ENCODE measurements around the gene KRTAP10-8.
"Not testable (repeated sequence)": the region's sequence is repeated elsewhere in the genome, so short reads cannot be mapped to it uniquely, and the experiment has no call there.

Gene KRTAP10-8

DNA sequence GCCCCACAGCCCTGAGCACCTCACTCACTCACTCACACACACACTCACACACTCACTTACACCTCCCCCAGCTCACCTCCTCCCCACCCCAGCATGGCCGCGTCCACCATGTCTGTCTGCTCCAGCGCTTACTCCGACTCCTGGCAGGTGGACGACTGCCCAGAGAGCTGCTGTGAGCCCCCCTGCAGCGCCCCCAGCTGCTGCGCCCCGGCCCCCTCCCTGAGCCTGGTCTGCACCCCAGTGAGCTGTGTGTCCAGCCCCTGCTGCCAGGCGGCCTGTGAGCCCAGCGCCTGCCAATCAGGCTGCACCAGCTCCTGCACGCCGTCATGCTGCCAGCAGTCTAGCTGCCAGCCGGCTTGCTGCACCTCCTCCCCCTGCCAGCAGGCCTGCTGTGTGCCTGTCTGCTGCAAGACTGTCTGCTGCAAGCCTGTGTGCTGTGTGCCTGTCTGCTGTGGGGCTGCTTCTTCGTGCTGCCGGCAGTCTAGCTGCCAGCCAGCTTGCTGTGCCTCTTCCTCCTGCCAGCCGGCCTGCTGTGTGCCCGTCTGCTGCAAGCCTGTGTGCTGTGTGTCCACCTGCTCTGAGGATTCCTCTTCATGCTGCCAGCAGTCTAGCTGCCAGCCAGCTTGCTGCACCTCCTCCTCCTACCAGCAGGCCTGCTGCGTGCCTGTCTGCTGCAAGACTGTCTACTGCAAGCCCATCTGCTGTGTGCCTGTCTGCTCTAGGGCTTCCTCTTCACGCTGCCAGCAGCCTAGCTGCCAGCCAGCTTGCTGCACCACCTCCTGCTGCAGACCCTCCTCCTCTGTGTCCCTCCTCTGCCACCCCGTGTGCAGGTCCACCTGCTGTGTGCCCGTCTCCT is 34.7 kb downstream of the KRTAP10-8 start, which contains the start of gene KRTAP10-11:
TSS of gene KRTAP10-11 (plus strand) at position 49 of the 856 bp plus-strand sequence. CDS start at position 94, 45 bp downstream.
- not testable (repeated sequence) for DNase-seq (ENCODE audit: low spot score)

GRCh38 chr21:44647222-44647552 is 35.3 kb downstream of the KRTAP10-8 start:
- no peak for DNase-seq (ENCODE audit: low spot score)

GRCh38 chr21:44648557-44649311 is 36.9 kb downstream of the KRTAP10-8 start:
- no peak for DNase-seq (ENCODE audit: low spot score)

DNA sequence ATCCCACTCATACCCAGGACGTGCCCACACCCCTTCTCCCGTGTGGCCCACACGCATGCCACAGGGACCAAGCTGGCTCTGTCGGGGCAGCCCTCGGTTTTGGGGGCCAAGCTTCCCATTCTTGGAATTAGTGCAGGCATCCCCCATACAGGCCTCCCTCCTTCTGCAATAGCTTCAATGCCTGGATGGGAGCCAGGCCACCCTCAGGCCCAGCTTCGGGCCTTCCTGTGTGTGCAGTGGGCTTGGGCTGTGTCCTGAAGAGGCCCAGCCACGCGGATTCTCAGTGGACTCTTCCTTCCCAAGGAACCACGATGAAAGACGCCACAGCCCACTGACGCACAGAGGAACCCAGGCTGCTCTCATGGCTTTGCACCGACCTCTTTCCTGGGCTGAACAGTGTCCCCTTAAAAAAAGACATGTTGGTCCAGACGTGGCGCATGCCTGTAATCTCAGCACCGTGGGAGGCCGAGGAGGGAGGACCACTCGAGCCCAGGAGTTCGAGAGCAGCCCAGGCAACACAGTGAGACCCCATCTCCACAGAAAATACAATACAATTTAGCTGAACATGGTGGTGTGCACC is 37.7 kb downstream of the KRTAP10-8 start:
- no peak for DNase-seq (ENCODE audit: low spot score)

DNA sequence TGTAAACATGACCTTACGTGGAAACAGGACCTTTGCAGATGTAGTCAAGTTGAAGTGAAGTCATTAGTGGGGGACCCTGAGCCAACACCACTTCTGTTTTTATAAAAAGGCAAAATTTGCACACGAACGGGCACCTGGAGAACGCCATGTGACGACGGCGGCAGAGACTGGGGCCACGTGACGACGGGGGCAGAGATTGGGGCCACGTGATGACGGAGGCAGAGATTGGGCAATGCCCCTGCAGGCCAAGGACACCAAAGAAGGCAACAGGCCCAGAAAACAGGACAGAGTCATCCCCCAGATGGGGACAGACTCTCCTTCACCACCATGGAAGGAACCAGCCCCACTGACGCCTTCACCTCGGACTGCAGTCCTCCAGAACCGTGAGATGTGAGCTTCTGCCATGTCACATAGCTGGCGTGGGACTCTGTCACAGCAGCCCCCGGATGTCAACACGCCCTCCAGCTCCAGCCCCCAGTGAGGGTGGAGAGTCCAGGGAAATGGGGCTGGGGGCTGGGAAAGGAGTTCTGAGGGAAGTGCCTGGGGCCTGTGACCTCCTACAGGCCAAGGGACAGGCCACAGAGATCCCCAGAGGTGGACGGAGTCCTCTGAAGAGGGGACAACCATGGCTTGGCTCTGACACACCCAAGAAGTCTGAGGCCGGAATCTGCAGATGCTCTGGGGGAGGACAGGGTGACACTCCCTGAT is 38.5 kb downstream of the KRTAP10-8 start:
- DNase-seq (ENCODE audit: low spot score) = no peak

DNA sequence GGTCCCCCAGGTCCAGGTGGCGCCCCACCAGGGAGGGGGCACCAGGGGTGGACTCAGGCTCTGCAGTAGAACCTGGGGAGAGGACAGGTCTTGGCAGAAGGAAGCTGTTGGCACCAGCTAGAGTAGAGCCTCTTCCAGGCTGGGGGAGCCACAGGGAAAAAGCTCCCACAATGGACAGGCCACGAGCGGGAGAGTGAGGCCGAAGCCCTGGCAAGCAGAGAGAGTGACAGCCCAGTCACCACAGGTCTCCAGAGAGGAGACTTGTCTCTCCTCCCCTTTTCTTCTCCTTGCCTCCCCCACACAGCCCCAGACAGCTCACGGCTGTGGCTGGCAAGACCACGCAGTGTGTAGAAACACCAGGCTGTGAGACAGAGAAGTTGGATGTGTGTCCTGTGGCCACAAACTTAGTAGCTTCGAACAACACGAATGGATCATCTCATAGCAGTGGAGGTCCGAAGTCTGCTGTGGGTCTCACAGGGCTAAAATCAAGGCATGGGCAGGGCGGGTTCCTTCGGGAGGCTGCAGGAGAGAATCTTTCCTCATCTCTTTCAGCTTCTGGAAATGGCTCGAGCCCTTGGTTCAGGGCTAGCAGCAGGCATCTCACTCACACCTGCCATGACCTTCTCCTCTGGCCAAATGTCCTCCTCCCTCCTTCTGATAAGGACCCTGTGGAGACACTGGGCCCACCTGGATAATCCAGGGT is 39.2 kb downstream of the KRTAP10-8 start:
- no peak for DNase-seq (ENCODE audit: low spot score)

- DNase-seq (ENCODE audit: low spot score) = no peak
Observed at GRCh38 chr21:44653123-44653522, 41.2 kb downstream of the KRTAP10-8 start.

- DNase-seq (ENCODE audit: low spot score) = no peak
Observed at GRCh38 chr21:44653656-44654575, 42.0 kb downstream of the KRTAP10-8 start.

GRCh38 chr21:44654576-44655175 is 42.8 kb downstream of the KRTAP10-8 start, which contains the start of gene KRTAP12-4:
TSS of gene KRTAP12-4 (minus strand) at chr21:44654659. CDS start at chr21:44654614, 45 bp downstream.
- DNase-seq (ENCODE audit: low spot score) = no peak

DNA sequence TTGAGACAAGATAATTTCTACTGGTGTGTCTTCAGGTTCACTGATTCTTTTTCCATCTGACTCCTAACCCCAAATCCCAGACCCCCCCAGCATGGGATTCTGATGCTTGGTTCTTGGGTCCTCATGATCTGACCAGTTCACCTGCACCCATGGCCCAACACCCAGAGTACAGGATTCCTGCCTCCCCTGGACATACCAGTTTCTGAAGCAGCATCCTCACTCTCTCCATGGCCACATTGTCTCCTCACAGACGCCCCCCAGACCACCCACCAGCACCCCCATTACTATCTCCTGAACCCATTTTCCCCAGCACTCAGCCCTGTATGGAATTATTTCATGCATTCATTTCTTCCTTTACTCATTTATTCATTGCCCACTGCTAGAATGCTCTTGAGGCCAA is 45.0 kb downstream of the KRTAP10-8 start:
- DNase-seq (ENCODE audit: low spot score) = no peak

DNA sequence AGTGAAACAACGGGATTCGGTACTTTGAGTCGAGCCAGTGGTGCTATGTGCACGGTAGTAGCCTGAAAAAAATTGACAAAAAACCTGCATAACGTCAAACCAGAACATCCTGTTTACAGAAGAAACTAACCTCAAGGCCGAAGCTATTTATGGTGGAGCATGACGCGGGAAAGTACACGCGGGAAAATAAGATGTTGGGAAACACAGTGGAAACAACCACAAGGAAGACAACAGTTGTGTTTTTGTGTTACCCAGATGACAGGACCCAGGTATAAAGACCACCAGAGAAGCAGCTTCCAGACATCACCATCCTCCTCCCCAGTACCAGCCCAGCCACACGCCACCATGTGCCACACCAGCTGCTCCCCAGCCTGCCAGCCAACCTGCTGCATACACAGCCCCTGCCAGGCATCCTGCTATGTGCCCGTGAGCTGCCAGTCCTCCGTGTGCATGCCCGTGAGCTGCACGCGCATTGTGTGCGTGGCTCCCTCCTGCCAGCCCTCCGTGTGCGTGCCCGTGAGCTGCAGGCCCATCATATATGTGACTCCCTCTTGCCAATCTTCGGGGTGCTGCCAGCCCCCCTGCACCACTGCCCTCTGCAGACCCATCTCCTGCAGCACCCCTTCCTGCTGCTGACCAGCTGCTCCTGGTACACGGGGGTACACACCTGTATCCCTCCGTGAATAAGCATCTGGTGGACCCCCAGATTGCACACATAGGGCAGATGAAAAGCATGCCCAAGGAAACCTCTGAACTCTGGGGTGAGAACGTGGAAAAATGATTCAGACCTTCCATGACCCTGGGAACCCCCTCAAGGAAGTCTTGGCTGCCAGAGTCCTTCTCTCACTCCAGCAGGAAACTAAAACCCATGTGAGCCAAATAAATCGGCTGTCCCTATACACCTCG is 46.0 kb downstream of the KRTAP10-8 start, which contains the start of gene KRTAP12-3:
TSS of gene KRTAP12-3 (plus strand) at position 298 of the 906 bp plus-strand sequence. CDS start at position 346, 48 bp downstream.
- no peak for DNase-seq (ENCODE audit: low spot score)

GRCh38 chr21:44658541-44658910 is 46.6 kb downstream of the KRTAP10-8 start:
- no peak for DNase-seq (ENCODE audit: low spot score)

GRCh38 chr21:44658913-44659595 is 47.2 kb downstream of the KRTAP10-8 start:
- no peak for DNase-seq (ENCODE audit: low spot score)

DNA sequence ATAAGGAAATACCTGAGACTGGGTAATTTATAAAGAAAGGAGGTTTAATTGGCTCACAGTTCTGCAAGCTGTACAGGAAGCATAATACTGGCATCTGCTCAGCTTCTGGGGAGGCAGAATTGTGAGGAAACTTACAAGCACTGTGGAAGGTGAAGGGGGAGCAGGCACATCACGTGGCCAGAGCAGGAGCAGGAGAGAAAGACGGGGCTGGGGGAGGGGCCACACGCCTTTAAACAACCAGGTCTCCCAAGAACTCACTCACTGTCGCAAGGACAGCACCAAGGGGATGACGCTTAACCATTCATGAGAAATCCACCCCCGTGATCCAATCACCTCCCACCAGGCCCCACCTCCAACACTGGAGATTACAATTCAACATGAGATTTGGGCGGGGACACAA is 49.7 kb downstream of the KRTAP10-8 start:
- not testable (repeated sequence) for DNase-seq (ENCODE audit: low spot score)
